HepG2 (cell line): Measurements from ENCODE around the gene MLLT1. TPM values are rescaled to one million over a fixed set of nuclear protein-coding genes. Genes with fewer than 3 reads are reported as not detected.
A peak's percentile ranks its signal among the peaks of the same experiment; 100 is the strongest.

Experiments
- ATAC-seq: fragments of 200-7000 bp; cut with Tn5 transposase; 3 replicates; pipeline ENCODE4 v1.9.1; 2020; ENCODE audit warnings: mild to moderate bottlenecking, moderate library complexity
- BruUV-seq: library from RNA; stranded (reverse); fragments of 400-500 nt; replicated peaks from 2 replicates; lab custom pipeline; 2021; lab: Mats Ljungman, UMichigan
- CTCF ChIA-PET: fragments of 300-600 bp; formaldehyde crosslinking; extraction: SDS; loops from one replicate; lab custom pipeline; 2021; ENCODE audit warnings: low total read pairs, inconsistent platforms, low intra/inter-chr PET ratio; lab: Yijun Ruan, JAX
- POLR2A ChIA-PET: fragments of 350-600 bp; sonication (Branson Sonifier 250); formaldehyde crosslinking; loops from one replicate; lab custom pipeline; 2020; ENCODE audit warnings: antibody characterized with exemption, inconsistent platforms; lab: Yijun Ruan, JAX
- DNase-seq: peaks from one replicate; pipeline ENCODE4 v3.0.0-alpha.2; 2015; ENCODE audit warnings: low spot score
- FAIRE-seq: peaks from 3 replicates; lab custom pipeline; 2011; peaks lifted over from hg19 to GRCh38; lab: Jason Lieb, UNC
- H2AFZ ChIP-seq: one replicate; pipeline ENCODE4 v1.6.1; 2011; ENCODE audit warnings: low read length, inconsistent platforms
- H3K27ac ChIP-seq: fragments of 300-600 bp; 3 replicates; pipeline ENCODE4 v1.8.0; 2011; ENCODE audit warnings: mixed run types, mild to moderate bottlenecking, mixed read lengths, low read length, inconsistent platforms; ENCODE audit not compliant: insufficient read depth; ENCODE audit errors: extremely low read length
- H3K27me3 ChIP-seq, 2 experiments: fragments of 200-600 bp in 1 of 2; 2 replicates in 1 of 2; 3 replicates in 1 of 2; pipeline versions ENCODE4 v1.6.0 to v1.8.0; 2011; ENCODE audit warnings: low read length in 2 of 2, mild to moderate bottlenecking in 2 of 2, moderate library complexity in 2 of 2, inconsistent platforms in 1 of 2; ENCODE audit not compliant: insufficient read depth in 2 of 2, control insufficient read depth in 1 of 2
- H3K36me3 ChIP-seq, 2 experiments: fragments of 200-600 bp in 1 of 2; replicated peaks in 1 of 2; 2 replicates in 1 of 2; 3 replicates in 1 of 2; pipeline versions ENCODE4 v1.5.1 to v1.8.0; 2011; ENCODE audit warnings: low read length in 2 of 2, inconsistent platforms in 1 of 2; ENCODE audit not compliant: insufficient read depth in 2 of 2, control insufficient read depth in 1 of 2
- H3K4me1 ChIP-seq: 2 replicates; pipeline ENCODE4 v1.5.1; 2012; ENCODE audit warnings: low read length, inconsistent platforms; ENCODE audit not compliant: insufficient read depth
- H3K4me2 ChIP-seq: 2 replicates; pipeline ENCODE4 v1.6.0; 2011; ENCODE audit warnings: low read depth, low read length, inconsistent platforms
- H3K4me3 ChIP-seq, 3 experiments: fragments of 200-600 bp in 1 of 3; sonication (generic), shearing (Covaris generic) in 1 of 3; replicated peaks in 1 of 3; 2 replicates each; pipeline ENCODE4 v1.5.1; 2011 to 2016; ENCODE audit warnings: low read length in 3 of 3, inconsistent platforms in 2 of 3, low read depth in 2 of 3, mild to moderate bottlenecking in 2 of 3, control low read depth in 1 of 3, mixed read lengths in 1 of 3; ENCODE audit not compliant: insufficient read depth in 1 of 3
- H3K79me2 ChIP-seq: one replicate; pipeline ENCODE4 v1.6.1; 2011; ENCODE audit warnings: low read length, inconsistent platforms; ENCODE audit not compliant: insufficient read depth
- H3K9ac ChIP-seq: 2 replicates; pipeline ENCODE4 v1.6.0; 2011; ENCODE audit warnings: mild to moderate bottlenecking, low read depth, low read length, inconsistent platforms; ENCODE audit not compliant: insufficient read depth
- H3K9me3 ChIP-seq: 2 replicates; pipeline ENCODE4 v1.5.1; 2012; ENCODE audit warnings: mild to moderate bottlenecking, low read length
- H4K20me1 ChIP-seq: 2 replicates; pipeline ENCODE4 v1.6.0; 2011; ENCODE audit warnings: inconsistent platforms, mild to moderate bottlenecking, low read length, moderate library complexity; ENCODE audit not compliant: insufficient read depth
- ESRRA ChIP-seq: sonication (generic); formaldehyde crosslinking; IDR thresholded peaks from 2 replicates; pipeline ENCODE4 v1.5.1; 2020; ENCODE audit warnings: mild to moderate bottlenecking, low read depth, missing genetic modification reagents
- HDAC1 ChIP-seq: sonication (generic); formaldehyde crosslinking; IDR thresholded peaks from 2 replicates; pipeline ENCODE4 v1.5.1; 2020; ENCODE audit warnings: mild to moderate bottlenecking, missing genetic modification reagents
- HDAC6 ChIP-seq: fragments of 200-600 bp; sonication (generic); IDR thresholded peaks from 2 replicates; pipeline ENCODE4 v1.7.0; 2017; ENCODE audit warnings: mild to moderate bottlenecking, antibody characterized with exemption, low read length, low read depth
- POLR2AphosphoS2 ChIP-seq: IDR thresholded peaks from 2 replicates; pipeline ENCODE4 v1.6.1; 2011; ENCODE audit warnings: low read depth, low read length, improper control_type of control experiment
- POLR2AphosphoS5 ChIP-seq: IDR thresholded peaks from 2 replicates; pipeline ENCODE4 v1.6.1; 2012; ENCODE audit warnings: low read depth, low read length
- RARA ChIP-seq: IDR thresholded peaks from 2 replicates; pipeline ENCODE4 v1.6.1; 2016; ENCODE audit warnings: missing genetic modification reagents, missing compliant biosample characterization
- SCMH1 ChIP-seq: sonication (generic); formaldehyde crosslinking; IDR thresholded peaks from 2 replicates; pipeline ENCODE4 v1.9.0; 2021; ENCODE audit warnings: missing genetic modification reagents, mild to moderate bottlenecking, borderline replicate concordance
- SMAD3 ChIP-seq: sonication (generic); formaldehyde crosslinking; IDR thresholded peaks from 2 replicates; pipeline ENCODE4 v1.4.0; 2020; ENCODE audit warnings: missing genetic modification reagents
- ZMYM4 ChIP-seq: sonication (generic); formaldehyde crosslinking; IDR thresholded peaks from 2 replicates; pipeline ENCODE4 v1.8.1; 2023; ENCODE audit warnings: mild to moderate bottlenecking, missing genetic modification reagents
- ZNF224 ChIP-seq: sonication (generic); formaldehyde crosslinking; IDR thresholded peaks from 2 replicates; pipeline ENCODE4 v1.5.0; 2020; ENCODE audit warnings: mild to moderate bottlenecking, missing genetic modification reagents
- ZNF275 ChIP-seq: sonication (generic); formaldehyde crosslinking; IDR thresholded peaks from 2 replicates; pipeline ENCODE4 v1.8.0; 2022; ENCODE audit warnings: missing genetic modification reagents, mild to moderate bottlenecking, inconsistent platforms, borderline replicate concordance
- ZNF562 ChIP-seq: sonication (generic); formaldehyde crosslinking; IDR thresholded peaks from 2 replicates; pipeline ENCODE4 v1.8.0; 2022; ENCODE audit warnings: missing genetic modification reagents, borderline replicate concordance
- ZNF577 ChIP-seq: sonication (generic); formaldehyde crosslinking; IDR thresholded peaks from 2 replicates; pipeline ENCODE4 v1.4.0; 2020; ENCODE audit warnings: mild to moderate bottlenecking, low read depth, missing genetic modification reagents, borderline replicate concordance
- ZNF687 ChIP-seq: sonication (generic); formaldehyde crosslinking; IDR thresholded peaks from 2 replicates; pipeline ENCODE4 v1.5.1; 2020; ENCODE audit warnings: mild to moderate bottlenecking, missing genetic modification reagents, moderate library complexity
- ZNF768 ChIP-seq: sonication (generic); formaldehyde crosslinking; IDR thresholded peaks from 2 replicates; pipeline ENCODE4 v1.4.0; 2020; ENCODE audit warnings: missing genetic modification reagents
- WGBS: methylation state at CpG from one replicate; pipeline ENCODE4 v1.1.6; 2017; ENCODE audit warnings: low lambda C conversion rate; 5-methylcytosine and 5-hydroxymethylcytosine counted together
- in situ Hi-C: cut with HindIII; loops from 2 replicates; pipeline ENCODE4 v1.10.0; 2017; ENCODE audit warnings: low pct_unique_long_range_greater_than_20kb; ENCODE audit not compliant: extremely low pct_ligation_motif_present
- intact Hi-C: fragments of 100-400 bp; cut with micrococcal nuclease; formaldehyde crosslinking; loops from one replicate; pipeline ENCODE4 v1.10.0; 2022; ENCODE audit not compliant: unreplicated experiment
- polyA plus RNA-seq, 8 experiments: library from polyadenylated mRNA; depleted of rRNA in 3 of 8; stranded (reverse) in 7 of 8; unstranded in 1 of 8; fragments of >200 nt; fragmentation: Illumina TruSeq in 4 of 8; extraction: Trizol in 4 of 8; gene quantifications; 2 replicates each; pipeline versions ENCODE4 v1.2.1 to v1.2.3, GENCODE V29; 2011 to 2016; ENCODE audit warnings: low read depth in 4 of 8, missing spikeins in 1 of 8, mixed read lengths in 1 of 8; ENCODE audit not compliant: insufficient read depth in 1 of 8
- total RNA-seq, 5 experiments: library from RNA; depleted of rRNA; stranded (reverse); fragments of >200 nt; fragmentation: Illumina TruSeq; extraction: Trizol; gene quantifications; 2 replicates each; pipeline ENCODE4 v1.2.3, GENCODE V29; 2016; ENCODE audit warnings: low read depth in 1 of 5

MLLT1 gene
- total and polyA plus RNA-seq, 2 of the 13 experiments (the other 11 are each of a cell fraction or from before 2014, with no cell fraction given) = 11.7 to 12.2 TPM

DNA sequence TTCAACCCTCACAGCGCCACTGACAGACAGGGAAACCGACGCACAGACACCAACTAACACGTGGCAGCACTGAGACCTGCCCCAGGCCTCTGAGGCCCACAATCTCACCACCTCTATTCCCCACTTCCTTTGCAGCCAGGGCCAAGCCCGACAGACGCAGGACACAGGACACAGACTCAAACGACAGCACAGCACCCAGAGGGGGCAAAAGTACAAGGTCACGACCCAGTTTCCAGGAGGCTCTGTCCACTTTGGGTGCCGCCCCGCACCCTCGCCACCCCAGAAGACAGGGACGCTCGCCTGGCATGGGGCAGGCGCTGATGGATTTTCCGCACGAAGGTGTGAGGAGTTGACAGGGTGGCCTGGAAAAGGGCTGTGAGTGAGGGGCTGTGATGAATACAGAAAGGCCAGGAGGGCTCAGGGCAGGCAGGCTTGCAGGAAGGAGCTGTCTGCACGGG is 48.8 kb downstream of the MLLT1 start (continued):
- 0 out of 2 replicates have a peak, but pooled peaks have one; percentile 22 for TF ChIP-seq HDAC1
- TF ChIP-seq ZNF768 = 0 out of 2 replicates have a peak, but pooled peaks have one; percentile 8
- TF ChIP-seq ZNF687 (CRISPR knock-in tag) = peak; percentile 51
- TF ChIP-seq RARA (CRISPR knock-in tag) = peak; percentile 31; the same call in 1 of the 2 replicates
- no peak for TF ChIP-seq SCMH1
- TF ChIP-seq SMAD3 = no peak
- 0 out of 2 replicates have a peak, but pooled peaks have one; percentile 27 for TF ChIP-seq ESRRA (CRISPR knock-in tag)

- ChIA-PET POLR2A (no interaction called here), CTCF (no interaction called here)
- H3K36me3 ChIP-seq = peaks cover 15 to 33% of the 10 kb centered on the region in 2 experiments; a peak in 4 of 5 replicates
Observed at GRCh38 chr19:6229951-6230712, 49.6 kb downstream of the MLLT1 start.

More at GRCh38 chr19:6229951-6230712, 49.6 kb downstream of the MLLT1 start:
- FAIRE-seq (no peak), DNase-seq (no peak), ATAC-seq (no peak)
- in situ Hi-C loops (no loop called here), intact Hi-C loops (no loop called here)
- Histone ChIP-seq H2AFZ (no peak overlapping the region), H3K9ac (no peak overlapping the region), H3K9me3 (no peaks in the 10 kb centered on the region), H3K4me3 (no peak overlapping the region), H3K27ac (no peak overlapping the region), H3K27me3 (no peaks in the 10 kb centered on the region), H4K20me1 (0 out of 2 replicates have a peak, but pooled peaks cover 5% of the 10 kb centered on the region), H3K4me2 (no peak overlapping the region), H3K4me1 (peaks cover 28% of the 10 kb centered on the region), H3K79me2 (peaks cover 8% of the 10 kb centered on the region)
- WGBS = 100% methylated on average over 17 of the region's 43 CpGs
- TF ChIP-seq ZMYM4 (CRISPR knock-in tag) (no peak), HDAC6 (no peak), POLR2AphosphoS5 (no peak), ZNF562 (CRISPR knock-in tag) (no peak), ZNF275 (no peak), POLR2AphosphoS2 (no peak), ZNF577 (CRISPR knock-in tag) (no peak), ZNF224 (CRISPR knock-in tag) (no peak)
- BruUV-seq = no TSS peak
